Transverse colon (tissue), 4 donors: ENCODE measurements around the gene VPREB3. TPM values are rescaled to one million over a fixed set of nuclear protein-coding genes. Genes with fewer than 3 reads are reported as not detected.
A peak's percentile ranks its signal among the peaks of the same experiment; 100 is the strongest.

Source experiments
- DNase-seq: peaks from one replicate; pipeline ENCODE4 v3.0.0-alpha.2; 2019
- H3K27ac ChIP-seq, 4 donors: fragments of 200-600 bp; sonication (generic); 2 replicates each; pipeline ENCODE4 v1.5.1; 2016 to 2018; ENCODE audit warnings: inconsistent platforms in 4 of 4
- H3K27me3 ChIP-seq: fragments of 200-600 bp; sonication (generic); 2 replicates; pipeline ENCODE4 v1.5.1; 2017; ENCODE audit warnings: inconsistent platforms
- H3K36me3 ChIP-seq, 4 donors: fragments of 200-600 bp; sonication (generic); 2 replicates each; pipeline ENCODE4 v1.5.1; 2017 to 2019; ENCODE audit warnings: inconsistent platforms in 4 of 4
- H3K4me1 ChIP-seq, 4 donors: fragments of 200-600 bp; sonication (generic); 2 replicates each; pipeline ENCODE4 v1.5.1; 2017 to 2020; ENCODE audit warnings: inconsistent platforms in 4 of 4
- H3K4me3 ChIP-seq, 4 donors: fragments of 200-600 bp; sonication (generic); 1 replicate in 1 of 4; 2 replicates in 3 of 4; pipeline versions ENCODE4 v1.5.1 to v1.6.1; 2017 to 2019; ENCODE audit warnings: inconsistent platforms in 4 of 4
- H3K9me3 ChIP-seq, 2 donors: fragments of 200-600 bp; sonication (generic); 2 replicates each; pipeline ENCODE4 v1.5.1; 2017 to 2019; ENCODE audit warnings: inconsistent platforms in 2 of 2
- EP300 ChIP-seq: sonication (generic); formaldehyde crosslinking; IDR thresholded peaks from one replicate; pipeline ENCODE4 v1.6.1; 2017; ENCODE audit warnings: antibody characterized with exemption, low read depth
- POLR2A ChIP-seq: fragments of 450-650 bp; IDR thresholded peaks from one replicate; pipeline ENCODE4 v1.6.1; 2016; ENCODE audit warnings: antibody characterized with exemption, mild to moderate bottlenecking, moderate library complexity
- POLR2AphosphoS5 ChIP-seq, 3 donors: sonication (generic); formaldehyde crosslinking; IDR thresholded peaks; one replicate each; pipeline ENCODE4 v1.6.1; 2016; ENCODE audit warnings: antibody characterized with exemption in 3 of 3
- WGBS, 2 donors: methylation state at CpG; one replicate each; pipeline ENCODE4 v1.1.5; 2018; ENCODE audit warnings: low coverage in 1 of 2; 5-methylcytosine and 5-hydroxymethylcytosine counted together
- in situ Hi-C, 4 donors: fragments of 200-750 bp; cut with MboI; loops; one replicate each; pipeline versions ENCODE4 v1.15.0 to v1.15.1; 2017; ENCODE audit warnings: low sequenced_read_pairs in 3 of 4, low pct_ligation_motif_present in 1 of 4, low pct_unique_long_range_greater_than_20kb in 1 of 4
- intact Hi-C: fragments of 100-400 bp; cut with DNase I; formaldehyde crosslinking; loops from one replicate; pipeline ENCODE4 v1.15.1; 2023; ENCODE audit warnings: low total_unique reads
- total RNA-seq, 4 donors: library from RNA; depleted of rRNA; stranded (reverse); fragments of >200 nt; gene quantifications; one replicate each; pipeline ENCODE4 v1.1.0, GENCODE V29; 2016
- TF ChIP-seq, protein P1 (sequence below), 5 experiments: fragments of 200-600 bp in 3 of 5; fragments of 450-650 bp in 2 of 5; sonication (generic) in 3 of 5; IDR thresholded peaks; 1 replicate in 2 of 5; 2 replicates in 3 of 5; pipeline ENCODE4 v1.5.1; 2016 to 2017; ENCODE audit warnings: antibody characterized with exemption in 5 of 5, inconsistent platforms in 3 of 5, mild to moderate bottlenecking in 2 of 5, moderate library complexity in 1 of 5

Gene VPREB3
- total RNA-seq, 4 donors from 2014 or later = 2.6 to 5.4 TPM; not detected in 2

DNA sequence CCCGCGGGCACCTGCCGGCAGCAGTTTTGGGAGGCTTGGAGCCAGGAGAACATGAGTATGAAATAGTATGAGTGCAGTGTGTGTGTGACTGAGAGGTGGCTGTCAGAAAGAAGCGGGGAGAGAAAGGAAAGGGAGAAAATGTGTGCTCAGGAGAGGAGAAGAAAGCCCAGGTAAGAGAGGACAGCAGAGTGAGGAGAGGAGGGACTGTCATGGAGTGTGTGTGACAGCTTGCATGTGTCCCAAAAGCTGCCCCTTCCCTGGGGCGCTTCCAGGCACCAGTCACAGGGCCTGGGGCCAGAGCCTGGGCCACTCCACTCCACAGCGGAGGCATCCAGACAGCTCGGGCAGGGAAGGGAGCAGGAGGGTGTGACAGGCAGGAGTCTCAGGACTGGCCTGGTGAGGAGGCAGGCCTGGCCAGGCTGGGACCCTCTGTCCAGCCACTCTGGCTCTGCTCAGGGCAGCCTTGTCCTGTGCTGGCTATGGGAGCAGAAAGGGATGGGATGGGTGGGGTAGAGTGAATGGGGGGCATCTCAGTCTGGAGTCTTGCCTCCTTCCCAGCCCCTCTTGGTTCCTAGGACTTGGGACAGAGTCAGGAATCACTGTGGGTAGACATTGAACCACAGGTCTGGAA lies 19.4 kb upstream of the VPREB3 start:
- H3K9me3 ChIP-seq = no peaks in the 10 kb centered on the region
- H3K4me3 ChIP-seq = peak overlapping the region in 2 of 4 donors; percentile 53 to 61
- no peaks in the 10 kb centered on the region for H3K27me3 ChIP-seq
- H3K36me3 ChIP-seq = no peaks in the 10 kb centered on the region
- no peak for TF ChIP-seq EP300
- TF ChIP-seq, protein P1, sequence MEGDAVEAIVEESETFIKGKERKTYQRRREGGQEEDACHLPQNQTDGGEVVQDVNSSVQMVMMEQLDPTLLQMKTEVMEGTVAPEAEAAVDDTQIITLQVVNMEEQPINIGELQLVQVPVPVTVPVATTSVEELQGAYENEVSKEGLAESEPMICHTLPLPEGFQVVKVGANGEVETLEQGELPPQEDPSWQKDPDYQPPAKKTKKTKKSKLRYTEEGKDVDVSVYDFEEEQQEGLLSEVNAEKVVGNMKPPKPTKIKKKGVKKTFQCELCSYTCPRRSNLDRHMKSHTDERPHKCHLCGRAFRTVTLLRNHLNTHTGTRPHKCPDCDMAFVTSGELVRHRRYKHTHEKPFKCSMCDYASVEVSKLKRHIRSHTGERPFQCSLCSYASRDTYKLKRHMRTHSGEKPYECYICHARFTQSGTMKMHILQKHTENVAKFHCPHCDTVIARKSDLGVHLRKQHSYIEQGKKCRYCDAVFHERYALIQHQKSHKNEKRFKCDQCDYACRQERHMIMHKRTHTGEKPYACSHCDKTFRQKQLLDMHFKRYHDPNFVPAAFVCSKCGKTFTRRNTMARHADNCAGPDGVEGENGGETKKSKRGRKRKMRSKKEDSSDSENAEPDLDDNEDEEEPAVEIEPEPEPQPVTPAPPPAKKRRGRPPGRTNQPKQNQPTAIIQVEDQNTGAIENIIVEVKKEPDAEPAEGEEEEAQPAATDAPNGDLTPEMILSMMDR (IDR thresholded peaks at IDR 0.05) = no peak
- no peak for TF ChIP-seq POLR2AphosphoS5 (IDR thresholded peaks at IDR 0.05)
- H3K27ac ChIP-seq = peak overlapping the region in 2 of 4 donors; percentile 53 to 64
- 50% methylated on average over 7 of the region's 7 CpGs; no CpG with 5 or more reads in 1 of the 2 donors for WGBS, 2 donors
- peaks cover 11 to 43% (median 29%) of the 10 kb centered on the region in 4 donors for H3K4me1 ChIP-seq
- no peak for DNase-seq
- intact Hi-C loops (no loop called here), in situ Hi-C loops (loop anchor here in 1 of 4 donors (5.0 kb wide), 1 partner anchor 79 kb away; no protein-coding TSS in a partner anchor)

DNA sequence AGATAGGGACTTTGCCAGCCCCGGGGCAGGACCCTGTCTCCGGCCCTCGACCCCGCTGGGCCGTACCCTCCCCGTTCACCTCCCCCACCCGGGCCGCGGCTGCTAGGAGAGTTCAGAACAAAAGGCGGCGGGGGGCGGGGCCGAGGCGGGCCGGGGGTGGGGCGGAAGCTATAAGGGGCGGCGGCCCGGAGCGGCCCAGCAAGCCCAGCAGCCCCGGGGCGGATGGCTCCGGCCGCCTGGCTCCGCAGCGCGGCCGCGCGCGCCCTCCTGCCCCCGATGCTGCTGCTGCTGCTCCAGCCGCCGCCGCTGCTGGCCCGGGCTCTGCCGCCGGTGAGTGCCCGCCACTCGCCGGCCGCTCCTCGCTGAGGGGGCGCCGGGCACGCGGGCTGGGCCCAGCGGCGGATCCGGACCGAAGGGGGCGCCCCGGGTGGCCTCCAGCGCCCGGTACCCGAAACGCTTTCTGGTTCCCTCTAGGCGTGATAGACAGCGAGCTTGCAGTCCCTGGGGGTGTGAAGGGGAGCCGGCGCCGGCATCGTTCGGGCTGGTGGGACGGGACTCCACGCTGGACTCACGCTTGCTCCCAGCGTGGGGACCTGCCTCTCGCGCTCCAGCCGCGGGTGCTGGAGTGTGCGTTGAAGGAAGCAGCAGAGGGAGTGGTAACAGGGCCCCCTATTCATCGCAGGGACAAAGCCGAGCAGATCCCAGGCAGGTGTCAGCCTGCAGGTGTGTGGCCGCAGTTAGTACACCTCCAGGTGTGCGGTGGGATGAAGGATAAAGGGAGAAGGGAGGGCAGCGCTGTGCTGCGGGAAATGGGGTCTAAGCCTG lies 18.6 kb upstream of the VPREB3 start, which contains the start of gene MMP11:
MMP11 (plus strand) TSS at position 201 of the 825 bp plus-strand sequence; CDS start at position 223, 22 bp downstream.
- no peak for TF ChIP-seq POLR2AphosphoS5 (IDR thresholded peaks at IDR 0.05)
- no peak for TF ChIP-seq POLR2A
- TF ChIP-seq, protein P1 (IDR thresholded peaks at IDR 0.05) = no peak
- Histone ChIP-seq H3K27me3 (no peaks in the 10 kb centered on the region), H3K36me3 (no peaks in the 10 kb centered on the region), H3K4me3 (peak within 1 kb of the TSS; percentile 41 to 61 (median 49)), H3K9me3 (no peaks in the 10 kb centered on the region), H3K27ac (peak within 1 kb of the TSS; percentile 53 to 70 (median 64)), H3K4me1 (peaks cover 13 to 46% (median 35%) of the 10 kb centered on the region in 4 donors)
- intact Hi-C loops = no loop called here
- in situ Hi-C loops = loop anchor here in 1 of 4 donors (5.0 kb wide), 1 partner anchor 79 kb away; no protein-coding TSS in a partner anchor
- peak; percentile 76 for DNase-seq
- 13% methylated on average over 13 of the region's 79 CpGs; no CpG with 5 or more reads in 1 of the 2 donors for WGBS, 2 donors

DNA sequence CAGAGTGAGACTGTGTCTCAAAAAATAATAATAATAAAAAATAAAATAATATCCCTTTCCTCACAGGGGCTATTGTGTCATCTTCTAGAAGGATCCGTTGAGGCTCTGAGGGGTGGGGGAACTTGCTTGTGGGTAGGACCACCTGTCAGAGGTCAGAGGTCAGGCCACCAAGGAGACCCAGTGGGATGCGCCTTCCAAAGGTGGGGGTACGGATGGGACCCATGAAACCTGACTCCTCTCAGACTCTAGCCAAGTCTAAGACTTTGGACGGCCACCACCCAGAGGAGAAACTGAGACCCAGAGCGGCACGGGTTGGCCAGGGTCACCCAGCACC lies 18.1 kb upstream of the VPREB3 start:
- H3K9me3 ChIP-seq = no peaks in the 10 kb centered on the region
- WGBS, 2 donors = 14% methylated on average over 6 of the region's 6 CpGs; no CpG with 5 or more reads in 1 of the 2 donors
- no peak for DNase-seq
- TF ChIP-seq POLR2A = no peak
- TF ChIP-seq POLR2AphosphoS5 (IDR thresholded peaks at IDR 0.05) = no peak
- TF ChIP-seq, protein P1 (IDR thresholded peaks at IDR 0.05) = no peak
- no peak for TF ChIP-seq EP300
- no peaks in the 10 kb centered on the region for H3K36me3 ChIP-seq
- H3K4me3 ChIP-seq = peak overlapping the region in 3 of 4 donors; percentile 41 to 61 (median 53)
- intact Hi-C loops (no loop called here), in situ Hi-C loops (loop anchor here in 1 of 4 donors (5.0 kb wide), 1 partner anchor 80 kb away; no protein-coding TSS in a partner anchor)
- H3K4me1 ChIP-seq = peaks cover 13 to 47% (median 35%) of the 10 kb centered on the region in 4 donors
- H3K27ac ChIP-seq = peak overlapping the region; percentile 53 to 70 (median 64)
- H3K27me3 ChIP-seq = no peaks in the 10 kb centered on the region
